Measurements from ENCODE around the gene PPIL3.
A peak's percentile ranks its signal among the peaks of the same experiment; 100 is the strongest.

PPIL3 gene

GRCh38 chr2:200829258-200829655 is 59.6 kb downstream of the PPIL3 start:
- peak; percentile 11; the same call in 2 of the 3 replicates for ATAC-seq
- no peak for TF ChIP-seq ZNF70 (CRISPR knock-in tag; IDR thresholded peaks at IDR 0.05)
- TF ChIP-seq TCF4 (CRISPR knock-in tag; IDR thresholded peaks at IDR 0.05; ENCODE audit: borderline replicate concordance), result no peak
- TF ChIP-seq ARNTL (CRISPR knock-in tag; IDR thresholded peaks at IDR 0.05; ENCODE audit: borderline replicate concordance, low read depth), result no peak
- TF ChIP-seq PPARA (CRISPR knock-in tag; IDR thresholded peaks at IDR 0.05; ENCODE audit: borderline replicate concordance), result no peak
- no peak for TF ChIP-seq TOX (CRISPR knock-in tag; IDR thresholded peaks at IDR 0.05; ENCODE audit: borderline replicate concordance)
- no peak for TF ChIP-seq CSDC2 (CRISPR knock-in tag; IDR thresholded peaks at IDR 0.05)
- TF ChIP-seq ESRRG (CRISPR knock-in tag; IDR thresholded peaks at IDR 0.05), result no peak
- TF ChIP-seq ISL1 (CRISPR knock-in tag; IDR thresholded peaks at IDR 0.05), result no peak
- no peak for TF ChIP-seq POU6F1 (CRISPR knock-in tag; IDR thresholded peaks at IDR 0.05; ENCODE audit: borderline replicate concordance, low read depth)
- TF ChIP-seq ZC3H10 (CRISPR knock-in tag; IDR thresholded peaks at IDR 0.05), result no peak
- no peak for TF ChIP-seq ZNF8 (CRISPR knock-in tag; IDR thresholded peaks at IDR 0.05)
- no peak for TF ChIP-seq BACH2 (CRISPR knock-in tag; IDR thresholded peaks at IDR 0.05; ENCODE audit: borderline replicate concordance)
- TF ChIP-seq CSRNP3 (CRISPR knock-in tag; IDR thresholded peaks at IDR 0.05), result no peak
- no peak for TF ChIP-seq TSHZ2 (CRISPR knock-in tag; IDR thresholded peaks at IDR 0.05)
- TF ChIP-seq, protein P1, sequence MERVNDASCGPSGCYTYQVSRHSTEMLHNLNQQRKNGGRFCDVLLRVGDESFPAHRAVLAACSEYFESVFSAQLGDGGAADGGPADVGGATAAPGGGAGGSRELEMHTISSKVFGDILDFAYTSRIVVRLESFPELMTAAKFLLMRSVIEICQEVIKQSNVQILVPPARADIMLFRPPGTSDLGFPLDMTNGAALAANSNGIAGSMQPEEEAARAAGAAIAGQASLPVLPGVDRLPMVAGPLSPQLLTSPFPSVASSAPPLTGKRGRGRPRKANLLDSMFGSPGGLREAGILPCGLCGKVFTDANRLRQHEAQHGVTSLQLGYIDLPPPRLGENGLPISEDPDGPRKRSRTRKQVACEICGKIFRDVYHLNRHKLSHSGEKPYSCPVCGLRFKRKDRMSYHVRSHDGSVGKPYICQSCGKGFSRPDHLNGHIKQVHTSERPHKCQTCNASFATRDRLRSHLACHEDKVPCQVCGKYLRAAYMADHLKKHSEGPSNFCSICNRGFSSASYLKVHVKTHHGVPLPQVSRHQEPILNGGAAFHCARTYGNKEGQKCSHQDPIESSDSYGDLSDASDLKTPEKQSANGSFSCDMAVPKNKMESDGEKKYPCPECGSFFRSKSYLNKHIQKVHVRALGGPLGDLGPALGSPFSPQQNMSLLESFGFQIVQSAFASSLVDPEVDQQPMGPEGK (CRISPR knock-in tag; IDR thresholded peaks at IDR 0.05; ENCODE audit: borderline replicate concordance), result no peak

- TF ChIP-seq CSDC2 (CRISPR knock-in tag; IDR thresholded peaks at IDR 0.05), result no peak
- no peak for TF ChIP-seq TSHZ2 (CRISPR knock-in tag; IDR thresholded peaks at IDR 0.05)
- no peak for TF ChIP-seq ISL1 (CRISPR knock-in tag; IDR thresholded peaks at IDR 0.05)
- ATAC-seq, result peak; percentile 3; the same call in 2 of the 3 replicates
Measured at GRCh38 chr2:200828572-200829257, 60.2 kb downstream of the PPIL3 start.

GRCh38 chr2:200828104-200828503 is 60.8 kb downstream of the PPIL3 start:
- ATAC-seq, result peak; percentile 35
- no peak for TF ChIP-seq ZNF8 (CRISPR knock-in tag; IDR thresholded peaks at IDR 0.05)
- TF ChIP-seq CSRNP3 (CRISPR knock-in tag; IDR thresholded peaks at IDR 0.05), result no peak
- TF ChIP-seq TOX (CRISPR knock-in tag; IDR thresholded peaks at IDR 0.05; ENCODE audit: borderline replicate concordance), result no peak
- no peak for TF ChIP-seq CREB5 (CRISPR knock-in tag; IDR thresholded peaks at IDR 0.05; ENCODE audit: low read depth)
- TF ChIP-seq GLIS3 (CRISPR knock-in tag; IDR thresholded peaks at IDR 0.05), result no peak
- no peak for TF ChIP-seq POU6F1 (CRISPR knock-in tag; IDR thresholded peaks at IDR 0.05; ENCODE audit: borderline replicate concordance, low read depth)

Measured in SK-N-SH treated with all-trans-retinoic acid at 6 μM for 48 hours (cell line).